Gastrocnemius medialis (tissue), 4 donors: ENCODE data around the gene SLC15A3. TPM values are rescaled to one million over a fixed set of nuclear protein-coding genes. Genes with fewer than 3 reads are reported as not detected.
"Not testable (repeated sequence)": the region's sequence is repeated elsewhere in the genome, so short reads cannot be mapped to it uniquely, and the experiment has no call there.

ENCODE experiments used
- ATAC-seq, 2 donors: fragments of 150-250 bp; one replicate each; pipeline ENCODE4 v1.9.1; 2016
- DNase-seq, 2 donors: peaks; one replicate each; pipeline ENCODE4 v3.0.0-alpha.2; 2019
- H3K27ac ChIP-seq, 4 donors: fragments of 200-600 bp; sonication (generic); 1 replicate in 1 of 4; 2 replicates in 3 of 4; pipeline ENCODE4 v1.5.1; 2016 to 2018; ENCODE audit warnings: mild to moderate bottlenecking in 2 of 4, moderate library complexity in 1 of 4
- H3K27me3 ChIP-seq, 3 donors: fragments of 200-600 bp; sonication (generic) in 2 of 3; 1 replicate in 1 of 3; 2 replicates in 2 of 3; pipeline versions ENCODE4 v1.5.1 to v1.6.0; 2016 to 2019; ENCODE audit warnings: mild to moderate bottlenecking in 1 of 3, moderate library complexity in 1 of 3
- H3K36me3 ChIP-seq, 2 donors: fragments of 200-600 bp; sonication (generic) in 1 of 2; one replicate each; pipeline ENCODE4 v1.5.1; 2017 to 2018
- H3K4me1 ChIP-seq, 2 donors: fragments of 200-600 bp; sonication (generic) in 1 of 2; one replicate each; pipeline ENCODE4 v1.5.1; 2016 to 2017; ENCODE audit warnings: mild to moderate bottlenecking in 2 of 2
- H3K4me3 ChIP-seq, 4 donors: fragments of 200-600 bp; sonication (generic) in 3 of 4; 1 replicate in 1 of 4; 2 replicates in 3 of 4; pipeline ENCODE4 v1.5.1; 2016 to 2019; ENCODE audit warnings: mild to moderate bottlenecking in 2 of 4
- H3K9me3 ChIP-seq, 3 donors: fragments of 200-600 bp; sonication (generic) in 2 of 3; 1 replicate in 1 of 3; 2 replicates in 2 of 3; pipeline ENCODE4 v1.5.1; 2016 to 2019
- POLR2A ChIP-seq, 2 donors: fragments of 450-650 bp; IDR thresholded peaks; one replicate each; pipeline ENCODE4 v1.6.1; 2017; ENCODE audit warnings: antibody characterized with exemption in 2 of 2, mild to moderate bottlenecking in 2 of 2, moderate library complexity in 2 of 2
- in situ Hi-C, 4 donors: fragments of 200-750 bp; cut with MboI; loops; one replicate each; pipeline versions ENCODE4 v1.15.0 to v1.8.0; 2017; ENCODE audit warnings: low sequenced_read_pairs in 4 of 4
- intact Hi-C: fragments of 100-400 bp; cut with DNase I; formaldehyde crosslinking; loops from one replicate; pipeline ENCODE4 v1.15.1; 2023; ENCODE audit warnings: low total_unique reads
- total RNA-seq, 4 donors: library from RNA; depleted of rRNA; stranded (reverse); fragments of >200 nt; gene quantifications; one replicate each; pipeline versions ENCODE4 v1.1.0 to v1.2.3, GENCODE V29; 2016
- TF ChIP-seq, protein P1 (sequence below), 5 experiments: fragments of 450-650 bp in 3 of 5; fragments of 200-600 bp in 2 of 5; sonication (generic) in 2 of 5; IDR thresholded peaks in 4 of 5; conservative IDR thresholded peaks in 1 of 5; 1 replicate in 4 of 5; 2 replicates in 1 of 5; pipeline ENCODE4 v1.5.1; 2016 to 2019; ENCODE audit warnings: antibody characterized with exemption in 5 of 5, mild to moderate bottlenecking in 3 of 5, moderate library complexity in 3 of 5

Gene SLC15A3
- total RNA-seq, 4 donors from 2014 or later: 2.8 to 6.9 (median 6.0) TPM

DNA sequence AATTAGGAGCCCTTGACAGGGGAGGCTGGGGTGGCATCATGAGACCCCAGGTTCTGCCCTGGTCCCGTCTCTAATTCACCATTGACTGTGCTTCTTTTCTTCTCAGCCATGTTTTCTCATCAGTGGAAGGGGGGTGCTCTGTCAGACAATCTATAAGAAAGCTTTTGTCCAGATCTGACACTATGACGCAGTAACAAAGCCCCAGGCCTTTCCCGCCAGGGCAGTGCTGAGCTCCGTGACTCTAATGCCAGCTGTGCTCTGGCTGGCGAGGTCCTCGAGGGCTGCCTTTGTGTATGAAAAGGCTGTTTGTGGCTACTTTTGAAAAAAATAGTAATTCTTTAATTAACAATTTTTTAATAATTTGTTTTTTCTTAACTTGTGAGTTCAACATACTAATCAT is 22.8 kb upstream of the SLC15A3 start:
- in situ Hi-C loops: loop anchor here in 1 of 4 donors (25.0 kb wide), 1 partner anchor 113 kb away; no protein-coding TSS in a partner anchor
- no peak overlapping the region for H3K4me3 ChIP-seq
- ATAC-seq: no peak
- H3K36me3 ChIP-seq: no peaks in the 10 kb centered on the region
- TF ChIP-seq, protein P1, sequence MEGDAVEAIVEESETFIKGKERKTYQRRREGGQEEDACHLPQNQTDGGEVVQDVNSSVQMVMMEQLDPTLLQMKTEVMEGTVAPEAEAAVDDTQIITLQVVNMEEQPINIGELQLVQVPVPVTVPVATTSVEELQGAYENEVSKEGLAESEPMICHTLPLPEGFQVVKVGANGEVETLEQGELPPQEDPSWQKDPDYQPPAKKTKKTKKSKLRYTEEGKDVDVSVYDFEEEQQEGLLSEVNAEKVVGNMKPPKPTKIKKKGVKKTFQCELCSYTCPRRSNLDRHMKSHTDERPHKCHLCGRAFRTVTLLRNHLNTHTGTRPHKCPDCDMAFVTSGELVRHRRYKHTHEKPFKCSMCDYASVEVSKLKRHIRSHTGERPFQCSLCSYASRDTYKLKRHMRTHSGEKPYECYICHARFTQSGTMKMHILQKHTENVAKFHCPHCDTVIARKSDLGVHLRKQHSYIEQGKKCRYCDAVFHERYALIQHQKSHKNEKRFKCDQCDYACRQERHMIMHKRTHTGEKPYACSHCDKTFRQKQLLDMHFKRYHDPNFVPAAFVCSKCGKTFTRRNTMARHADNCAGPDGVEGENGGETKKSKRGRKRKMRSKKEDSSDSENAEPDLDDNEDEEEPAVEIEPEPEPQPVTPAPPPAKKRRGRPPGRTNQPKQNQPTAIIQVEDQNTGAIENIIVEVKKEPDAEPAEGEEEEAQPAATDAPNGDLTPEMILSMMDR (IDR thresholded peaks at IDR 0.05 in 4 of 5, conservative IDR thresholded peaks at IDR 0.05 in 1 of 5): no peak
- no peak for TF ChIP-seq POLR2A (IDR thresholded peaks at IDR 0.05)
- no peak for DNase-seq
- H3K4me1 ChIP-seq: no peaks in the 10 kb centered on the region
- H3K27me3 ChIP-seq: no peaks in the 10 kb centered on the region
- H3K27ac ChIP-seq: no peak overlapping the region
- intact Hi-C loops: no loop called here
- no peaks in the 10 kb centered on the region for H3K9me3 ChIP-seq

DNA sequence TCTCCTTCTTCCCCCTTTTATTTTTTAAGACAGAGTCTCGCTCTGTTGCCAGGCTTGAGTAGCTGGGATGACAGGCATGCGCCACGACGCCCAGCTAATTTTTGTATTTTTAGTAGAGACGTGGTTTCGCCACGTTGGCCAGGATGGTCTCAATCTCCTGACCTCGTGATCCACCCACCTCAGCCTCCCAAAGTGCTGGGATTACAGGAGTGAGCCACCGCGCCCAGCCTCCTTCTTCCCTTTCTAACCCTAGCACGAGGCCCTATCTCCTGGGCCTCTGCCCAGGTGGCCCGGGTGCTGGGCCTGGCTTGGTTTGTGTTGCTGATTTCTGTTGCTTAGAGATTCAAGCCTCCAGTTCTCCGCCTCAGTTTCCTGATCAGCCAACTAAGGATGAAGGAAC is 22.3 kb upstream of the SLC15A3 start:
- H3K27ac ChIP-seq, intact Hi-C loops, in situ Hi-C loops, H3K4me3 ChIP-seq, DNase-seq, H3K27me3 ChIP-seq, ATAC-seq, H3K36me3 ChIP-seq, H3K4me1 ChIP-seq, H3K9me3 ChIP-seq: not testable (repeated sequence)

DNA sequence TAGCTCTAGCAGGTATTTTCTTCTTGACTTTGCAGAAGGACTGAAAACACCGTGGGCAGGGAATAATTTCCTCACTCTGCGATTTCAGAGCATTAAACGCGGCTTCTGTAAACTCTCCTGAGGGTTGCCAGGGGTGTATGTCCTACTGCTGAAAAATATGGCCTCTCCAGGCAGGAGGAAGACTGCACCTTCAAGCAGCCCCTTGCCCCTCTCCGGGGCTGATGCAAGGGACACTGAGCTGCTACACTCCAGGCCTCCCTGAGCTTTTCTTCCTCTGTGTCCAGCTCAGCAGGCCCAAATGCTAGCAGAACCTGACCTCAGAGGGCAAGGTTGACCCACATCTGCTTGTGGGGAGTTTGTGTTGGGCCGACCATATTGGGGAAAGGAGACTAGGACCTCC is 21.7 kb upstream of the SLC15A3 start:
- Histone ChIP-seq H3K4me3 (no peak overlapping the region), H3K9me3 (no peaks in the 10 kb centered on the region), H3K27ac (no peak overlapping the region), H3K36me3 (no peaks in the 10 kb centered on the region), H3K4me1 (no peaks in the 10 kb centered on the region), H3K27me3 (no peaks in the 10 kb centered on the region)
- intact Hi-C loops (no loop called here), in situ Hi-C loops (no loop called here)
- DNase-seq (no peak), ATAC-seq (no peak)
- TF ChIP-seq, protein P1 (IDR thresholded peaks at IDR 0.05 in 4 of 5, conservative IDR thresholded peaks at IDR 0.05 in 1 of 5): no peak
- TF ChIP-seq POLR2A (IDR thresholded peaks at IDR 0.05): no peak

DNA sequence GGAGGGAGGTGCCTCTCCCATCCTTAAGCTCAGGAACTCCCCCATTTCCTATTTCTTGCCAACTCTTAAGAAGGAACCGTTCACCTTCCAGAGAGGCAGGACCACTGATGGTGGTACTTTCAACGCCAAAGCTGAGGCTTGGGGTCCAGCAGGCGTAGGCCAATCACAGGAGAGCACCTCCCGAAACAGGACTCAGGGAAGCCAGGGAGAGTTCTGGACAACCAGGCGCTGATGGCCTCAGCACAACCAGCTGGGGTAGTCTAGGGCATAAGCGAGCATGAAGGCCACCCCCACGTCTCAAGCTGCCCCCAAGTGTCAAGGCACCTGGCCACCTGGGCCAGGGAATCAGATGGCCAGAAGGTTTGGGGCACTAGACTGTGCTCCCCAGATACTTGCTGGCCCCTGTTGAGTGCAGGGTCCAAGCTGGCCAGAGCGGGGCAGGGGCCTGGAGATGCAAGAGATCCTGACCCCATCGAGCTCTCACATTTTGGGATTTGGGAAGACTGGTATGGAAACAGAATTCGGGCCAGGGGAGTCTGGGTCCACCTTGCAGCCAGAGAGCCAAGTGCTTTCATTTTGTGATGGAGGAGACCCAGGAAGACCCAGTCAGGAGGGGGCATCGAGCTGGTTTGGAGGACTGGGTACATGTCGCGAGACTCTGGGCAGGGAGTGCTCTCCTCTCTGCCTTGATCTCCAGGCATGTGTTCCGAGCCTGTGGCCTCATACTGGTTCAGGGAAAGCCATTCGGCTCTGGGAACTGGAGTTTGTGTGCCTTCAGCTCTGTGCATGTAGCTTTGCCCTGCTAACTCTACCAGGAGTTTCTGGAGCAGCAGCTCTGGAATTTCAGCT is 20.4 kb upstream of the SLC15A3 start:
- Histone ChIP-seq H3K27me3 (no peaks in the 10 kb centered on the region), H3K4me3 (no peak overlapping the region), H3K36me3 (no peaks in the 10 kb centered on the region), H3K4me1 (no peaks in the 10 kb centered on the region), H3K27ac (no peak overlapping the region), H3K9me3 (no peaks in the 10 kb centered on the region)
- no peak for DNase-seq
- intact Hi-C loops (no loop called here), in situ Hi-C loops (no loop called here)
- ATAC-seq: no peak
- TF ChIP-seq, protein P1 (IDR thresholded peaks at IDR 0.05 in 4 of 5, conservative IDR thresholded peaks at IDR 0.05 in 1 of 5): no peak
- no peak for TF ChIP-seq POLR2A (IDR thresholded peaks at IDR 0.05)

DNA sequence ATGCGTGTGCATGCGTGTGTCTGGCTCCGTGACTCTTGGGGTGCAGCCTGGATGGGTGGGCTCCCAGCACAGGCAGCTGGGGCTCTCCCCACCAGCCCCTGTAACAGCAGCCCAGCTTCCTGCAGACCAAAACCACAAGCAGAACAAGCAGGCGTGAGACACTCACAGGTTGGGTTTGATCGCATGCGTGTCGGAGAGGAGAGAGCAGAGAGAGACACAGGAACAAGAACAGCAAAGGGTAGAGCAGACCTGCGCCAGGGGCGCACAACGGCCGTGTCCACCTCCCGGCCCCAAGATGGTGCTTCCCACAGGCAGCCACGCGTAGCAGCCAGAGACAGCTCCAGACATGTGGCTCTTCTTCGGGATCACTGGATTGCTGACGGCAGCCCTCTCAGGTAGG is 19.5 kb upstream of the SLC15A3 start, which contains the start of gene CD6:
Gene CD6 (plus strand): TSS at position 161 of the 400 bp plus-strand sequence. CDS start 186 bp downstream, at position 347.
- intact Hi-C loops: loop anchor here (2.0 kb wide), 1 partner anchor 157 kb away; no protein-coding TSS in a partner anchor
- in situ Hi-C loops: no loop called here
- H3K9me3 ChIP-seq: no peaks in the 10 kb centered on the region
- H3K4me3 ChIP-seq: no peak within 1 kb of the TSS
- no peaks in the 10 kb centered on the region for H3K27me3 ChIP-seq
- no peak within 1 kb of the TSS for H3K27ac ChIP-seq
- H3K4me1 ChIP-seq: no peaks in the 10 kb centered on the region
- no peak for DNase-seq
- ATAC-seq: no peak
- no peaks in the 10 kb centered on the region for H3K36me3 ChIP-seq
- TF ChIP-seq POLR2A (IDR thresholded peaks at IDR 0.05): no peak
- TF ChIP-seq, protein P1 (IDR thresholded peaks at IDR 0.05 in 4 of 5, conservative IDR thresholded peaks at IDR 0.05 in 1 of 5): no peak
